ENCODE measurements around the gene CDH23. TPM values are rescaled to one million over a fixed set of nuclear protein-coding genes. Genes with fewer than 3 reads are reported as not detected.
A peak's percentile ranks its signal among the peaks of the same experiment; 100 is the strongest.

The CDH23 gene
- total RNA-seq, 4 donors from 2014 or later = 13.8 to 20.1 (median 17.3) TPM

GRCh38 chr10:71771821-71772617 lies 375.3 kb downstream of the CDH23 start:
- 2 to 14% methylated on average over 2 of the region's 2 CpGs for WGBS, 2 donors
- Histone ChIP-seq H3K4me1 (peaks cover 3 to 86% (median 67%) of the 10 kb centered on the region in 4 donors), H3K27ac (peak overlapping the region; percentile 88 to 98 (median 97)), H3K27me3 (no peaks in the 10 kb centered on the region), H3K9me3 (no peaks in the 10 kb centered on the region), H3K36me3 (no peaks in the 10 kb centered on the region), H3K4me3 (peak overlapping the region; percentile 80 to 98 (median 89))
- peak; percentile 35 to 63 for TF ChIP-seq POLR2A (IDR thresholded peaks at IDR 0.05)
- peak in 1 of 5 experiments; percentile 21 for TF ChIP-seq CTCF (IDR thresholded peaks at IDR 0.05)
- TF ChIP-seq EP300 (IDR thresholded peaks at IDR 0.05) = peak in 1 of 2 donors; percentile 96
- DNase-seq (ENCODE audit: low spot score in 2 of 2) = peak in 1 of 2 donors; percentile 74

GRCh38 chr10:71772832-71773220 lies 376.1 kb downstream of the CDH23 start:
- WGBS, 2 donors = 28 to 38% methylated on average over 3 to 4 of the region's 4 CpGs
- no peak for DNase-seq (ENCODE audit: low spot score in 2 of 2)

GRCh38 chr10:71773221-71773971 lies 376.7 kb downstream of the CDH23 start, which contains the start of gene VSIR:
VSIR (minus strand) TSS chr10:71773520; CDS start chr10:71773439, 81 bp downstream.
- DNase-seq (ENCODE audit: low spot score in 2 of 2) = peak; percentile 87 to 91
- Histone ChIP-seq H3K27ac (peak within 1 kb of the TSS; percentile 88 to 98 (median 97)), H3K27me3 (no peaks in the 10 kb centered on the region), H3K4me3 (peak within 1 kb of the TSS; percentile 80 to 98 (median 89)), H3K4me1 (peaks cover 3 to 72% (median 54%) of the 10 kb centered on the region in 4 donors), H3K36me3 (no peaks in the 10 kb centered on the region), H3K9me3 (no peaks in the 10 kb centered on the region)
- WGBS, 2 donors = 0% methylated on average over 14 to 32 of the region's 55 CpGs
- TF ChIP-seq POLR2A (IDR thresholded peaks at IDR 0.05) (peak; percentile 96 to 97), EP300 (IDR thresholded peaks at IDR 0.05) (peak in 1 of 2 donors; percentile 93), CTCF (IDR thresholded peaks at IDR 0.05) (peak; percentile 96 to 98 (median 97))

More at GRCh38 chr10:71772832-71773220, 376.1 kb downstream of the CDH23 start:
- no peaks in the 10 kb centered on the region for H3K36me3 ChIP-seq
- no peak for TF ChIP-seq CTCF (IDR thresholded peaks at IDR 0.05)
- TF ChIP-seq EP300 (IDR thresholded peaks at IDR 0.05) = no peak
- TF ChIP-seq POLR2A (IDR thresholded peaks at IDR 0.05) = no peak
- H3K27ac ChIP-seq = peak overlapping the region; percentile 88 to 98 (median 97)
- H3K9me3 ChIP-seq = no peaks in the 10 kb centered on the region
- peaks cover 3 to 78% (median 60%) of the 10 kb centered on the region in 4 donors for H3K4me1 ChIP-seq
- H3K4me3 ChIP-seq = peak overlapping the region; percentile 80 to 98 (median 89)
- H3K27me3 ChIP-seq = no peaks in the 10 kb centered on the region

- H3K9me3 ChIP-seq = no peaks in the 10 kb centered on the region
- H3K4me1 ChIP-seq = peaks cover under 1 to 55% (median 37%) of the 10 kb centered on the region in 4 donors
- H3K27me3 ChIP-seq = no peaks in the 10 kb centered on the region
- H3K36me3 ChIP-seq = no peaks in the 10 kb centered on the region
- TF ChIP-seq EP300 (IDR thresholded peaks at IDR 0.05) = peak in 1 of 2 donors; percentile 68
- no peak for TF ChIP-seq POLR2A (IDR thresholded peaks at IDR 0.05)
- no peak for TF ChIP-seq CTCF (IDR thresholded peaks at IDR 0.05)
- DNase-seq (ENCODE audit: low spot score in 2 of 2) = no peak
- WGBS, 2 donors = 73 to 75% methylated on average over 3 of the region's 3 CpGs
- no peak overlapping the region for H3K4me3 ChIP-seq
- H3K27ac ChIP-seq = peak overlapping the region in 3 of 4 donors; percentile 43 to 98 (median 98)
Measured at GRCh38 chr10:71774916-71775702, 378.4 kb downstream of the CDH23 start.
